HG03575 (cell line): Measurements from ENCODE around the gene PLA2G5.

Experiments used
- ATAC-seq: cut with Tn5 transposase; IDR thresholded peaks from one replicate; pipeline ENCODE4 v1.9.1; 2021; ENCODE audit not compliant: unreplicated experiment, insufficient number of reproducible peaks, low FRiP score; ENCODE audit errors: extremely low read depth

PLA2G5 gene

DNA sequence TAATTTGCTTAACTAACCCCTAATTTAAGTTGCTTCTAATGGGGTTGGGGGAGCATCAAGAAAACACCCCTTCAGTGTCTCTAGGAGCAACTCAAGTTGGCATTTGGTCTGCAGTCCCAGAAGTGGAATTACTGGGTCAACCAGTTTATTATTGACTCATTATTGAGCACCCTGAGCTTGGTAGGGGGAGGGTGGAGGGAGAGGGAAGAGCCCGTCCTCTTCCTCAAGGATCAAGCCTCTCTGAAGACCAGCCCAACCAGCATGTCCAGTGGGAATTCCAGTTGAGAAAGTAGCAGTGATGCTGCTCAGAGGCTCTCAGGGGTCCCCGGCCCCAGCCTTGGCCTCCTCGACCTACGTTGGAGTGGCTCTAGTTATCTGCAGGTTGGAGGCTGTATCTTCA is 67.1 kb downstream of the PLA2G5 start:
- ATAC-seq: no peak

DNA sequence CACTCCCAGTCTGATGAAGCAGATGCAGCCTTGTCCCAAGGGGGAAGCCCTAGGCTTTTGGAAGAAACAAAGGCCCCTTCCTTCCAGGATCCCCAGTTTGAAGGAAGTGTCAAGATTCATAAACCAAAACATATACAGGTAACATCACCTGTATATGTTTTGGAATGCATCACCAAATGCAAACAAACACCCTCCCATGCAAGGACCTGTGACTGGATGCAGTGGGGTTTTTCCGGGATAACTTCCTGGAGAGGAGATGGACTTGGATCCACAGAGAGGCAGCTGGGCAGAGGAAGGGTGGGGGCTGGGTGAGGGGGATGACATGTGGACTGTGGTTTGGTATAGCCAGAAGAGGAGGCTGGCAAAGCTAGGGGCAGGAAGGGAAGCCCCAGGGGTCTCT is 67.6 kb downstream of the PLA2G5 start:
- ATAC-seq: no peak

DNA sequence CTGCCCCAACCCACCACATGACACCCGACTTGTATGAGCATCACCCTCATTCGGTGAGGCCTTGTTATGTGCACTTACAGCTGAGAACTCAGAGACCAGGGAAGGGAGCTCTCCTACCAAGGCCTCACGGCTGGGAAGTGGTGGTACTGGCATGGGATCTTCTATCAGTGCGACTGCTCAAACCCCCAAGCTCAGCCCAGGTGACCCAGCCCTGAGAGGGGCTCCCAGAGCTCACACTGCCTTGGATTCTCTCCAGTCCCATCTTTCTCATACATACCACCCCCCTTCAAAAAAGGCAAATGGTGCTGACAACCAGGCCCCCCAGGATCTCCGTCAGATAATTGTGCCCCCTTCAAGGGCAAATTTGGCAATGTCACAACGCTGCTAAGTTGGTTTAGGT is 68.4 kb downstream of the PLA2G5 start:
- ATAC-seq: no peak

- ATAC-seq: no peak
These were observed 69.1 kb downstream of the PLA2G5 start, which contains the start of gene PLA2G2F for GRCh38 chr1:20138961-20139550. Gene PLA2G2F (plus strand): TSS chr1:20139323. CDS start chr1:20139428, 105 bp downstream.

- no peak for ATAC-seq
These were observed 70.0 kb downstream of the PLA2G5 start for GRCh38 chr1:20139776-20140612.

DNA sequence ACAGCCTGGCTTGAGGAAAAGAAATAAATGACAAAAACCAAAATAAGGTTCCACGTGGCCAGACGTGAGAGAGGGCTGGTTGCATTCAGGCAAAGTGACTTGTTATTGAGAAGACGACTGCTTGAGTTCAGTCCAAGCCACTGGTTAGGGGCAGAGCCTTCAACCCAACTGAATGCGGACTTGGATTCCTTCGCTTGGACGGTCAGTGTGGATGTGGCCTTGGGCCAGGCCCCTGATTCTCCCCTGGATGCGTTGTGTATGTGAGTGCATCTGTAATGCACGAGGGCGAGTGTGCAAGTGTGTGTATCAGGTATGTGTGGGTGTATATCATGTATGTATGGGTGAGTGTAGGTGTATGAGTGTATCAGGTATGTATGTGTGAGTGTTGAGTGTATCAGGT is 71.0 kb downstream of the PLA2G5 start:
- no peak for ATAC-seq

DNA sequence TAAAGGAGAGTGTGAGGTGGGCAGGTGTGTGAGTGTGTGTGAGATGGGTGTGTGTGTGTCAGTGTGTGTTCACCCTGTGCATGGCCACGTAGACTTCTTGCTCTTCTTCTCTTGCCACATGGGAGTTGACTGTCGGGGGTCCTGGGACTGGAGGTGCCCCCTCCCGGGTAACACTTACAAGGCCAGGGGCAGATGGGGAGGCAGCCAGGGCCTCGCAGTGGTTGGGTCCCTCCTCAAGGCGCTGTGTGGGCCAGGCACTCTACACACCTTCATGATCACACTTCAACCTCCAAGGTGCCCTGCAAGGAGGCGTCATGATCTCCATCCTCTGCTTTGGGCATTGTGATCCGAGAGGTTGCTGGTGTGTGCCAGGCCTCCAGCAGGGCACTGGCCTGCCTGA is 71.5 kb downstream of the PLA2G5 start:
- no peak for ATAC-seq
